NCI-H1417 treated with DMSO at 0.1 percent for 48 hours (cell line): ENCODE data around the gene MCUB.
"Not testable (repeated sequence)": the region's sequence is repeated elsewhere in the genome, so short reads cannot be mapped to it uniquely, and the experiment has no call there.

Experiments
- DNase-seq: peaks from one replicate; lab custom pipeline; 2025; lab: John Stamatoyannopoulos, UW

Gene MCUB

GRCh38 chr4:109578846-109579245, 18.8 kb downstream of the MCUB start:
- DNase-seq = no peak

GRCh38 chr4:109579997-109580396, 20.0 kb downstream of the MCUB start:
- DNase-seq = not testable (repeated sequence)

- no peak for DNase-seq
These were observed 28.1 kb downstream of the MCUB start for GRCh38 chr4:109588176-109588575.

- DNase-seq = no peak
These were observed 29.1 kb downstream of the MCUB start for GRCh38 chr4:109589119-109589518.

GRCh38 chr4:109589605-109590004, 29.6 kb downstream of the MCUB start:
- DNase-seq = no peak

GRCh38 chr4:109590905-109591304, 30.9 kb downstream of the MCUB start:
- DNase-seq = no peak

GRCh38 chr4:109592367-109592766, 32.3 kb downstream of the MCUB start:
- DNase-seq = no peak

- not testable (repeated sequence) for DNase-seq
These were observed 35.1 kb downstream of the MCUB start for GRCh38 chr4:109595123-109595522.

- not testable (repeated sequence) for DNase-seq
These were observed 36.5 kb downstream of the MCUB start for GRCh38 chr4:109596420-109597085.

GRCh38 chr4:109599046-109599652, 39.1 kb downstream of the MCUB start:
- DNase-seq = no peak

- DNase-seq = no peak
These were observed 40.4 kb downstream of the MCUB start for GRCh38 chr4:109600431-109600830.

- DNase-seq = no peak
These were observed 41.3 kb downstream of the MCUB start for GRCh38 chr4:109601336-109601735.

- no peak for DNase-seq
These were observed 47.9 kb downstream of the MCUB start for GRCh38 chr4:109607976-109608375.

GRCh38 chr4:109608879-109609278, 48.8 kb downstream of the MCUB start:
- no peak for DNase-seq

GRCh38 chr4:109609431-109609830, 49.4 kb downstream of the MCUB start:
- no peak for DNase-seq

GRCh38 chr4:109610489-109610888, 50.4 kb downstream of the MCUB start:
- DNase-seq = no peak

GRCh38 chr4:109611045-109611646, 51.1 kb downstream of the MCUB start:
- DNase-seq = no peak

- DNase-seq = no peak
These were observed 54.0 kb downstream of the MCUB start for GRCh38 chr4:109614015-109614414.

GRCh38 chr4:109614466-109614865, 54.4 kb downstream of the MCUB start:
- DNase-seq = no peak

- no peak for DNase-seq
These were observed 55.7 kb downstream of the MCUB start for GRCh38 chr4:109615742-109616141.

- DNase-seq = no peak
These were observed 56.2 kb downstream of the MCUB start for GRCh38 chr4:109616243-109616642.

GRCh38 chr4:109622626-109623025, 62.6 kb downstream of the MCUB start:
- DNase-seq = no peak

GRCh38 chr4:109624536-109624935, 64.5 kb downstream of the MCUB start:
- DNase-seq = no peak

- no peak for DNase-seq
These were observed 67.3 kb downstream of the MCUB start for GRCh38 chr4:109627361-109627760.
